HG03432 (cell line): ENCODE data around the gene GABPB1.

Experiments used
- ATAC-seq: cut with Tn5 transposase; IDR thresholded peaks from one replicate; pipeline ENCODE4 v1.9.1; 2021; ENCODE audit warnings: mild to moderate bottlenecking, moderate library complexity; ENCODE audit not compliant: unreplicated experiment

The GABPB1 gene

GRCh38 chr15:50246631-50247030, 108.4 kb downstream of the GABPB1 start:
- no peak for ATAC-seq

GRCh38 chr15:50244959-50245624, 109.9 kb downstream of the GABPB1 start:
- no peak for ATAC-seq

- no peak for ATAC-seq
Observed at GRCh38 chr15:50244153-50244552, 110.8 kb downstream of the GABPB1 start.

- ATAC-seq, result no peak
Observed at GRCh38 chr15:50241684-50242450, 113.1 kb downstream of the GABPB1 start.

GRCh38 chr15:50238255-50238654, 116.7 kb downstream of the GABPB1 start:
- no peak for ATAC-seq

GRCh38 chr15:50236433-50236832, 118.6 kb downstream of the GABPB1 start:
- ATAC-seq, result no peak

- ATAC-seq, result no peak
Observed at GRCh38 chr15:50235794-50236193, 119.2 kb downstream of the GABPB1 start.

GRCh38 chr15:50234764-50235163, 120.2 kb downstream of the GABPB1 start:
- no peak for ATAC-seq

- ATAC-seq, result no peak
Observed at GRCh38 chr15:50233192-50233736, 121.7 kb downstream of the GABPB1 start.

GRCh38 chr15:50232791-50233190, 122.2 kb downstream of the GABPB1 start:
- ATAC-seq, result no peak

GRCh38 chr15:50231761-50232160, 123.2 kb downstream of the GABPB1 start:
- no peak for ATAC-seq

GRCh38 chr15:50229336-50229735, 125.7 kb downstream of the GABPB1 start:
- no peak for ATAC-seq

GRCh38 chr15:50228866-50229265, 126.1 kb downstream of the GABPB1 start:
- ATAC-seq, result no peak

GRCh38 chr15:50227076-50227475, 127.9 kb downstream of the GABPB1 start:
- no peak for ATAC-seq

- no peak for ATAC-seq
Observed at GRCh38 chr15:50225938-50226337, 129.1 kb downstream of the GABPB1 start.
